Measurements from ENCODE around the gene LSM11. TPM values are rescaled to one million over a fixed set of nuclear protein-coding genes. Genes with fewer than 3 reads are reported as not detected.

The LSM11 gene
- total RNA-seq, 2 donors from 2014 or later: 3.7 to 4.5 TPM

GRCh38 chr5:157749462-157749799 lies 5.9 kb downstream of the LSM11 start:
- no peak overlapping the region for H3K27ac Mint-ChIP-seq
- WGBS, 2 experiments (ENCODE audit: insufficient coverage in 1 of 2, insufficient read length in 1 of 2): 90 to 100% methylated on average over 4 to 5 of the region's 11 CpGs
- DNase-seq: no peak
- H3K4me1 ChIP-seq (ENCODE audit: control insufficient read depth, insufficient read depth, low read length): no peaks in the 10 kb centered on the region
- H3K9me3 ChIP-seq (ENCODE audit: control insufficient read depth, low read length): no peaks in the 10 kb centered on the region
- peaks cover 12% of the 10 kb centered on the region for H3K27me3 Mint-ChIP-seq (ENCODE audit: insufficient read depth)
- peaks cover 3% of the 10 kb centered on the region for H3K4me1 Mint-ChIP-seq
- peaks cover 4% of the 10 kb centered on the region for H3K36me3 ChIP-seq (ENCODE audit: control insufficient read depth, insufficient read depth, low read length)
- H3K27me3 ChIP-seq (ENCODE audit: control insufficient read depth, insufficient read depth, low read length, poor library complexity, severe bottlenecking): peaks cover 4% of the 10 kb centered on the region
- H3K9ac ChIP-seq (ENCODE audit: extremely low read depth, low read length, poor library complexity, severe bottlenecking): no peak overlapping the region
- H3K4me3 ChIP-seq (ENCODE audit: low read length): no peak overlapping the region
- H3K4me3 Mint-ChIP-seq: no peak overlapping the region
- TF ChIP-seq, protein P1, sequence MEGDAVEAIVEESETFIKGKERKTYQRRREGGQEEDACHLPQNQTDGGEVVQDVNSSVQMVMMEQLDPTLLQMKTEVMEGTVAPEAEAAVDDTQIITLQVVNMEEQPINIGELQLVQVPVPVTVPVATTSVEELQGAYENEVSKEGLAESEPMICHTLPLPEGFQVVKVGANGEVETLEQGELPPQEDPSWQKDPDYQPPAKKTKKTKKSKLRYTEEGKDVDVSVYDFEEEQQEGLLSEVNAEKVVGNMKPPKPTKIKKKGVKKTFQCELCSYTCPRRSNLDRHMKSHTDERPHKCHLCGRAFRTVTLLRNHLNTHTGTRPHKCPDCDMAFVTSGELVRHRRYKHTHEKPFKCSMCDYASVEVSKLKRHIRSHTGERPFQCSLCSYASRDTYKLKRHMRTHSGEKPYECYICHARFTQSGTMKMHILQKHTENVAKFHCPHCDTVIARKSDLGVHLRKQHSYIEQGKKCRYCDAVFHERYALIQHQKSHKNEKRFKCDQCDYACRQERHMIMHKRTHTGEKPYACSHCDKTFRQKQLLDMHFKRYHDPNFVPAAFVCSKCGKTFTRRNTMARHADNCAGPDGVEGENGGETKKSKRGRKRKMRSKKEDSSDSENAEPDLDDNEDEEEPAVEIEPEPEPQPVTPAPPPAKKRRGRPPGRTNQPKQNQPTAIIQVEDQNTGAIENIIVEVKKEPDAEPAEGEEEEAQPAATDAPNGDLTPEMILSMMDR (conservative IDR thresholded peaks at IDR 0.05): no peak
- H3K9me3 Mint-ChIP-seq: no peaks in the 10 kb centered on the region
- peaks cover 2% of the 10 kb centered on the region for H3K36me3 Mint-ChIP-seq (ENCODE audit: low read depth)
- no peak overlapping the region for H3K27ac ChIP-seq (ENCODE audit: low read depth, low read length)

DNA sequence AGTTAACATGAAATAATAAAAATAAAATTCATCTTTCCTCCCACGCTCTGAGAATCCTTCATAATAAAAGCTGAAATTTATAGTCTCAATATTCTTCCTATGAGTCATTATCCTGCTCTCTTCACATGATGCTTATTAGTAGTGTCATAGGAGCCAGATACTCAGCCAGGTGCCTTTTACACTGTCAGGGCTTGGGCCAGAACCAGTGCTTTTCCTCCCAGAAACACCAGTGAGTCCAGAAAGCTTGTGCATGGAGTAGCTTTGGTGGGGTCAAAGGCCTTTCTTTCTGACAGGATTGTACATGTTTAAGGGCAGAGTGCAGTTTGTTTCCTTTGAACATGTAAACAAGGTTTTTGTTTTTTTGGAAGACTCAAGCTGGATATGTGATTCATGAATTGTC lies 6.8 kb downstream of the LSM11 start:
- no peak overlapping the region for H3K27ac Mint-ChIP-seq
- H3K9me3 ChIP-seq (ENCODE audit: control insufficient read depth, low read length): no peaks in the 10 kb centered on the region
- H3K4me1 ChIP-seq (ENCODE audit: control insufficient read depth, insufficient read depth, low read length): no peaks in the 10 kb centered on the region
- WGBS, 2 experiments (ENCODE audit: insufficient coverage in 1 of 2, insufficient read length in 1 of 2): 83% methylated on average over 1 of the region's 1 CpG
- DNase-seq: no peak
- no peak overlapping the region for H3K4me3 Mint-ChIP-seq
- no peaks in the 10 kb centered on the region for H3K9me3 Mint-ChIP-seq
- no peak overlapping the region for H3K9ac ChIP-seq (ENCODE audit: extremely low read depth, low read length, poor library complexity, severe bottlenecking)
- TF ChIP-seq, protein P1 (conservative IDR thresholded peaks at IDR 0.05): no peak
- no peak overlapping the region for H3K4me3 ChIP-seq (ENCODE audit: low read length)
- H3K27me3 ChIP-seq (ENCODE audit: control insufficient read depth, insufficient read depth, low read length, poor library complexity, severe bottlenecking): no peaks in the 10 kb centered on the region
- H3K36me3 Mint-ChIP-seq (ENCODE audit: low read depth): peaks cover 2% of the 10 kb centered on the region
- H3K27me3 Mint-ChIP-seq (ENCODE audit: insufficient read depth): peaks cover 4% of the 10 kb centered on the region
- peaks cover 9% of the 10 kb centered on the region for H3K36me3 ChIP-seq (ENCODE audit: control insufficient read depth, insufficient read depth, low read length)
- no peaks in the 10 kb centered on the region for H3K4me1 Mint-ChIP-seq
- no peak overlapping the region for H3K27ac ChIP-seq (ENCODE audit: low read depth, low read length)

DNA sequence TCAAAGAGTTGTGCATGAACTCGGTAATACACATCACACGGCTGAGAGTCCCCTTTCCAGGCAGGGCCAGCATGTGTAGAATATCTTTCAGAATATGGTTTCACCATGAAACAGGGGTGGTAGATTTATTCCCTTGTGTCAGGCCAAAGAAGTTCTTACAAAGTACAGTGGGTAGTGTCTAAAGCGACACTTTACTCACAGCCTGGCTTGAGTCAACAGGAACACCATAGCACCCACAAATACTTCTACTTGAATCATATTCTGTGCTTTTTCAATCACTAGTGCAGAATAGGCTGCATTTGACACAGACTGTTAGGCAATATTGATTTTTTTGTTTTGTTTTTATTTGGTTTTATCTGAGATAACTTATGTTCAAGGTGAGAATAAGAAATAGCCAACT lies 12.6 kb downstream of the LSM11 start:
- 92 to 100% methylated on average over 3 of the region's 3 CpGs for WGBS, 2 experiments (ENCODE audit: insufficient coverage in 1 of 2, insufficient read length in 1 of 2)
- no peak overlapping the region for H3K27ac ChIP-seq (ENCODE audit: low read depth, low read length)
- Mint-ChIP-seq H3K27ac (no peak overlapping the region), H3K36me3 (ENCODE audit: low read depth) (peaks cover 9% of the 10 kb centered on the region), H3K9me3 (no peaks in the 10 kb centered on the region), H3K27me3 (ENCODE audit: insufficient read depth) (no peaks in the 10 kb centered on the region), H3K4me3 (no peak overlapping the region), H3K4me1 (no peaks in the 10 kb centered on the region)
- no peaks in the 10 kb centered on the region for H3K27me3 ChIP-seq (ENCODE audit: control insufficient read depth, insufficient read depth, low read length, poor library complexity, severe bottlenecking)
- no peaks in the 10 kb centered on the region for H3K4me1 ChIP-seq (ENCODE audit: control insufficient read depth, insufficient read depth, low read length)
- no peak overlapping the region for H3K9ac ChIP-seq (ENCODE audit: extremely low read depth, low read length, poor library complexity, severe bottlenecking)
- H3K4me3 ChIP-seq (ENCODE audit: low read length): no peak overlapping the region
- no peaks in the 10 kb centered on the region for H3K9me3 ChIP-seq (ENCODE audit: control insufficient read depth, low read length)
- no peak for DNase-seq
- peaks cover 13% of the 10 kb centered on the region for H3K36me3 ChIP-seq (ENCODE audit: control insufficient read depth, insufficient read depth, low read length)
- TF ChIP-seq, protein P1 (conservative IDR thresholded peaks at IDR 0.05): no peak

All from endodermal cell (in vitro differentiated cells).